Activated naive CD4-positive, alpha-beta T cell treated with anti-CD3 and anti-CD28 coated beads, Interleukin-2, amount 10 ng/mL, durations not matched to agents 7 days and 5 days (primary cell): ENCODE measurements around the gene THAP11.

ENCODE experiments used
- CTCF ChIA-PET: fragments of 350-600 bp; sonication (Branson Sonifier 250); formaldehyde crosslinking; loops from one replicate; lab custom pipeline; 2021; ENCODE audit warnings: antibody characterized with exemption; lab: Charles Lee
- DNase-seq: peaks from one replicate; pipeline ENCODE4 v3.0.0-alpha.2; 2020
- H3K27ac Mint-ChIP-seq: one replicate; pipeline ENCODE4 v1.8.0; 2021; ENCODE audit warnings: mild to moderate bottlenecking, moderate library complexity, mixed read lengths
- H3K27me3 Mint-ChIP-seq: one replicate; pipeline ENCODE4 v1.8.0; 2021; ENCODE audit warnings: mild to moderate bottlenecking, mixed read lengths
- H3K36me3 Mint-ChIP-seq: one replicate; pipeline ENCODE4 v1.8.0; 2021; ENCODE audit warnings: mixed read lengths
- H3K4me1 Mint-ChIP-seq: one replicate; pipeline ENCODE4 v1.8.0; 2021; ENCODE audit warnings: mixed read lengths
- H3K4me3 Mint-ChIP-seq: one replicate; pipeline ENCODE4 v1.8.0; 2021; ENCODE audit warnings: mild to moderate bottlenecking, moderate library complexity, mixed read lengths
- H3K9me3 Mint-ChIP-seq: one replicate; pipeline ENCODE4 v1.8.0; 2021; ENCODE audit warnings: mixed read lengths

THAP11 gene

GRCh38 chr16:67877064-67877463, 34.9 kb downstream of the THAP11 start:
- no peaks in the 10 kb centered on the region for H3K9me3 Mint-ChIP-seq
- no peak overlapping the region for H3K4me3 Mint-ChIP-seq
- H3K4me1 Mint-ChIP-seq = peaks cover 34% of the 10 kb centered on the region
- no peak overlapping the region for H3K27ac Mint-ChIP-seq
- H3K36me3 Mint-ChIP-seq = peaks cover 50% of the 10 kb centered on the region
- DNase-seq = no peak
- no peaks in the 10 kb centered on the region for H3K27me3 Mint-ChIP-seq
- CTCF ChIA-PET = interaction anchor here (1.3 to 1.9 kb wide), 3 partner anchors 9 to 61 kb away, joined by 4 to 5 read pairs (median 4); no protein-coding TSS in a partner anchor

GRCh38 chr16:67878232-67878631, 36.1 kb downstream of the THAP11 start:
- peaks cover 27% of the 10 kb centered on the region for H3K4me1 Mint-ChIP-seq
- CTCF ChIA-PET = interaction anchor here (1.3 kb wide), 1 partner anchor 51 kb away, joined by 4 read pairs; no protein-coding TSS in a partner anchor
- DNase-seq = no peak
- no peaks in the 10 kb centered on the region for H3K9me3 Mint-ChIP-seq
- peaks cover 54% of the 10 kb centered on the region for H3K36me3 Mint-ChIP-seq
- no peak overlapping the region for H3K27ac Mint-ChIP-seq
- H3K27me3 Mint-ChIP-seq = no peaks in the 10 kb centered on the region
- H3K4me3 Mint-ChIP-seq = no peak overlapping the region

GRCh38 chr16:67878846-67879245, 36.7 kb downstream of the THAP11 start:
- Mint-ChIP-seq H3K36me3 (peaks cover 59% of the 10 kb centered on the region), H3K27ac (no peak overlapping the region), H3K4me3 (no peak overlapping the region), H3K9me3 (no peaks in the 10 kb centered on the region), H3K4me1 (peaks cover 23% of the 10 kb centered on the region), H3K27me3 (no peaks in the 10 kb centered on the region)
- CTCF ChIA-PET = no interaction called here
- no peak for DNase-seq

GRCh38 chr16:67879462-67879861, 37.3 kb downstream of the THAP11 start:
- CTCF ChIA-PET = no interaction called here
- H3K9me3 Mint-ChIP-seq = no peaks in the 10 kb centered on the region
- no peaks in the 10 kb centered on the region for H3K27me3 Mint-ChIP-seq
- no peak overlapping the region for H3K27ac Mint-ChIP-seq
- peaks cover 17% of the 10 kb centered on the region for H3K4me1 Mint-ChIP-seq
- H3K36me3 Mint-ChIP-seq = peaks cover 63% of the 10 kb centered on the region
- no peak overlapping the region for H3K4me3 Mint-ChIP-seq
- no peak for DNase-seq

- Mint-ChIP-seq H3K27me3 (no peaks in the 10 kb centered on the region), H3K4me3 (no peak overlapping the region), H3K9me3 (no peaks in the 10 kb centered on the region), H3K27ac (no peak overlapping the region), H3K4me1 (peaks cover 13% of the 10 kb centered on the region), H3K36me3 (peaks cover 63% of the 10 kb centered on the region)
- CTCF ChIA-PET = no interaction called here
- DNase-seq = no peak
Observed at GRCh38 chr16:67879936-67880335, 37.8 kb downstream of the THAP11 start.

- DNase-seq = no peak
- H3K4me3 Mint-ChIP-seq = no peak overlapping the region
- no peaks in the 10 kb centered on the region for H3K9me3 Mint-ChIP-seq
- CTCF ChIA-PET = interaction anchor here (1.9 to 3.9 kb wide), 5 partner anchors 11 to 209 kb away, joined by 4 to 49 read pairs (median 10); partner anchors contain the start of genes CTRL and PSKH1
- H3K4me1 Mint-ChIP-seq = peaks cover 7% of the 10 kb centered on the region
- peaks cover 61% of the 10 kb centered on the region for H3K36me3 Mint-ChIP-seq
- H3K27me3 Mint-ChIP-seq = no peaks in the 10 kb centered on the region
- H3K27ac Mint-ChIP-seq = no peak overlapping the region
Observed at GRCh38 chr16:67880584-67880983, 38.5 kb downstream of the THAP11 start.

- Mint-ChIP-seq H3K4me1 (no peaks in the 10 kb centered on the region), H3K27ac (peak overlapping the region; percentile 17), H3K4me3 (no peak overlapping the region), H3K36me3 (peaks cover 57% of the 10 kb centered on the region), H3K9me3 (no peaks in the 10 kb centered on the region), H3K27me3 (no peaks in the 10 kb centered on the region)
- CTCF ChIA-PET = interaction anchor here (0.7 to 4.7 kb wide), 14 partner anchors 10 to 210 kb away, joined by 3 to 49 read pairs (median 8); partner anchors contain the start of genes CTRL and PSKH1
- no peak for DNase-seq
Observed at GRCh38 chr16:67881621-67882161, 39.6 kb downstream of the THAP11 start.

GRCh38 chr16:67882374-67883145, 40.4 kb downstream of the THAP11 start:
- peaks cover 50% of the 10 kb centered on the region for H3K36me3 Mint-ChIP-seq
- no peaks in the 10 kb centered on the region for H3K9me3 Mint-ChIP-seq
- no peak overlapping the region for H3K4me3 Mint-ChIP-seq
- no peaks in the 10 kb centered on the region for H3K4me1 Mint-ChIP-seq
- no peak for DNase-seq
- H3K27ac Mint-ChIP-seq = no peak overlapping the region
- CTCF ChIA-PET = interaction anchor here (0.7 to 4.7 kb wide), 26 partner anchors 8 to 361 kb away, joined by 3 to 49 read pairs (median 6); partner anchors contain the start of genes CTRL and PSKH1
- no peaks in the 10 kb centered on the region for H3K27me3 Mint-ChIP-seq

GRCh38 chr16:67883146-67883871, 41.2 kb downstream of the THAP11 start:
- Mint-ChIP-seq H3K4me3 (no peak overlapping the region), H3K4me1 (no peaks in the 10 kb centered on the region), H3K27ac (peak overlapping the region; percentile 72), H3K27me3 (no peaks in the 10 kb centered on the region), H3K9me3 (no peaks in the 10 kb centered on the region), H3K36me3 (peaks cover 45% of the 10 kb centered on the region)
- CTCF ChIA-PET = interaction anchor here (0.6 to 4.7 kb wide), 34 partner anchors 8 to 362 kb away, joined by 3 to 49 read pairs (median 6); partner anchors contain the start of genes CTRL and PSKH1
- no peak for DNase-seq

- Mint-ChIP-seq H3K27me3 (no peaks in the 10 kb centered on the region), H3K4me3 (no peak overlapping the region), H3K36me3 (peaks cover 42% of the 10 kb centered on the region), H3K9me3 (no peaks in the 10 kb centered on the region), H3K27ac (peak overlapping the region; percentile 45), H3K4me1 (no peaks in the 10 kb centered on the region)
- CTCF ChIA-PET = interaction anchor here (0.6 to 4.7 kb wide), 34 partner anchors 9 to 363 kb away, joined by 3 to 49 read pairs (median 6); partner anchors contain the start of genes CTRL, EDC4, NFATC3 and PSKH1
- DNase-seq = peak; percentile 80
Observed at GRCh38 chr16:67883872-67884261, 41.7 kb downstream of the THAP11 start.

- CTCF ChIA-PET = interaction anchor here (0.9 to 4.7 kb wide), 20 partner anchors 8 to 363 kb away, joined by 3 to 39 read pairs (median 8); partner anchors contain the start of genes EDC4, NFATC3 and PSKH1
- DNase-seq = no peak
- no peaks in the 10 kb centered on the region for H3K27me3 Mint-ChIP-seq
- peaks cover 35% of the 10 kb centered on the region for H3K36me3 Mint-ChIP-seq
- no peaks in the 10 kb centered on the region for H3K4me1 Mint-ChIP-seq
- no peaks in the 10 kb centered on the region for H3K9me3 Mint-ChIP-seq
- H3K27ac Mint-ChIP-seq = peak within 1 kb of the TSS; percentile 45
- no peak within 1 kb of the TSS for H3K4me3 Mint-ChIP-seq
Observed at GRCh38 chr16:67884684-67885083, 42.6 kb downstream of the THAP11 start, which contains the start of gene NRN1L. Gene NRN1L, plus strand, starts transcription at chr16:67884885. Its CDS starts 19 bp downstream, at chr16:67884904.

- no peaks in the 10 kb centered on the region for H3K4me1 Mint-ChIP-seq
- H3K27me3 Mint-ChIP-seq = no peaks in the 10 kb centered on the region
- CTCF ChIA-PET = interaction anchor here (0.7 to 4.7 kb wide), 6 partner anchors 9 to 363 kb away, joined by 3 to 39 read pairs (median 5); no protein-coding TSS in a partner anchor
- H3K4me3 Mint-ChIP-seq = no peak overlapping the region
- no peak overlapping the region for H3K27ac Mint-ChIP-seq
- H3K9me3 Mint-ChIP-seq = no peaks in the 10 kb centered on the region
- DNase-seq = no peak
- H3K36me3 Mint-ChIP-seq = peaks cover 30% of the 10 kb centered on the region
Observed at GRCh38 chr16:67885545-67885944, 43.4 kb downstream of the THAP11 start.

GRCh38 chr16:67885976-67886375, 43.9 kb downstream of the THAP11 start:
- Mint-ChIP-seq H3K9me3 (no peaks in the 10 kb centered on the region), H3K27me3 (no peaks in the 10 kb centered on the region), H3K36me3 (peaks cover 30% of the 10 kb centered on the region), H3K4me1 (no peaks in the 10 kb centered on the region), H3K27ac (no peak overlapping the region), H3K4me3 (no peak overlapping the region)
- DNase-seq = no peak
- CTCF ChIA-PET = interaction anchor here (0.6 to 2.2 kb wide), 8 partner anchors 10 to 364 kb away, joined by 3 to 6 read pairs (median 4); no protein-coding TSS in a partner anchor
